A172 (cell line): Measurements from ENCODE around the gene RPUSD1. TPM values are rescaled to one million over a fixed set of nuclear protein-coding genes. Genes with fewer than 3 reads are reported as not detected.
"Not testable (repeated sequence)": the region's sequence is repeated elsewhere in the genome, so short reads cannot be mapped to it uniquely, and the experiment has no call there.

Experiments used
- DNase-seq: peaks from one replicate; pipeline ENCODE4 v3.0.0-alpha.2; 2015; ENCODE audit warnings: low spot score
- total RNA-seq: library from RNA; depleted of rRNA; stranded (reverse); fragments of >200 nt; shearing (Covaris generic); gene quantifications from 2 replicates; pipeline ENCODE4 v1.2.3, GENCODE V29; 2014; rRNA removed

The RPUSD1 gene, protein sequence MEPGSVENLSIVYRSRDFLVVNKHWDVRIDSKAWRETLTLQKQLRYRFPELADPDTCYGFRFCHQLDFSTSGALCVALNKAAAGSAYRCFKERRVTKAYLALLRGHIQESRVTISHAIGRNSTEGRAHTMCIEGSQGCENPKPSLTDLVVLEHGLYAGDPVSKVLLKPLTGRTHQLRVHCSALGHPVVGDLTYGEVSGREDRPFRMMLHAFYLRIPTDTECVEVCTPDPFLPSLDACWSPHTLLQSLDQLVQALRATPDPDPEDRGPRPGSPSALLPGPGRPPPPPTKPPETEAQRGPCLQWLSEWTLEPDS
- 58.3 and 70.0 TPM in 2 replicates for total RNA-seq

- no peak for DNase-seq
Observed at GRCh38 chr16:787978-788398, at the start of gene RPUSD1. RPUSD1 (minus strand) TSS chr16:788381; CDS start chr16:787737, 644 bp downstream.

- not testable (repeated sequence) for DNase-seq
Observed at GRCh38 chr16:836822-837221, 48.6 kb upstream of the RPUSD1 start.

DNA sequence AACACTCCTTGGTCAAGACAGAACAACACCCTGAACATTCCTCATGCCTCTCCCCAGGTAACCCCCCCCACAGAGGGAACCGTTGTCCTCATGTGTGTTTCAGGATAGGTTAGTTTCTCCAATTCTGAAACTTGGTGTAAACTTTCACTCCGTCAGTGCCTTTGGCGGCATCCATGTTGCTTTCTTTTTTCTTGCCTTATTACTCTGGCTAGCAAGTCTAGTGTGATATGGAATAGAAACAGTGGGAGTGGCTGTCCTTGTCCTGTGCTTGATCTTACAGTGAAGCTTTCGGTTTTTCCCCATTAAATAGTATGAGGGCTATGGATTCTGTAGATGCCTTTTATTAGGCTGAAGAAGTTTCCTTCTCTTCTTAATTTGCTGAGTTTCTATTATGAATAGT, 48.0 kb upstream of the RPUSD1 start:
- no peak for DNase-seq

GRCh38 chr16:835373-835772, 47.2 kb upstream of the RPUSD1 start:
- no peak for DNase-seq

- no peak for DNase-seq
Observed at GRCh38 chr16:833411-833810, 45.2 kb upstream of the RPUSD1 start.

GRCh38 chr16:832652-833336, 44.6 kb upstream of the RPUSD1 start:
- DNase-seq: no peak

GRCh38 chr16:831571-832413, 43.6 kb upstream of the RPUSD1 start:
- DNase-seq: no peak

DNA sequence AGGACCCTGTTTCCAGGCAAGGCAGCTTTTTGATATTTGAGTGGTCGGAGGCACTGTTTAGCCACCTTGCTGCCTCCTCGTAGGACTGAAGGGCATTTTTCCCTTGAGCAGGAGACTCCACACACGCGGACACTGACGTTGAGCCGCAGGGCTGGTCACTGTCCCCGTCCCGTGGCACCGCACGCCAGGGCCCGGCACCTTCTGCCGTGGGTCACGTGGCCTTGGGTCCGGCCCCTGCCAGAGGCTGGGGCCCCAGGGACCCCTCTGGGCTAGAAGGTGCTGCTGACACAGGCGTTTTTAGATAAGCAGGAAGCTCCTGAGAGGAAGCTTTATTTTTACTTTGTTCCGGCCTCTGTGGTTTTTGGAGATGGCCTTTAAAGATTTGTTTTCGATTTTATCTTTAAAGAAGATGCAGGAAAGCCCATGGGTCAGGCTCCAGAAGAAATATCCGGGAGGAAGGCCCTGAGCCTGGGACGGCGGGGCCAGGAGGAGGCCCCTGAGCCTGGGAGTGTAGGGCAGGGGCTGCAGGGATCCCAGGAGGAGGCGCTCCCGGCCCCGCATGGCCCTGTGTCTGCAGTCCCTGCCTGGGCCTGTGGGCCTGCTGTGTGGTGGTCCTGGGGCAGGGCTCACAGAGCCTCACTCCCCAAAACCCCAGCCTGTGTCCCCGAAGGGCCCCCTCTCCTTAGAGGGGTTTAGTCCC, 42.8 kb upstream of the RPUSD1 start:
- DNase-seq: no peak

DNA sequence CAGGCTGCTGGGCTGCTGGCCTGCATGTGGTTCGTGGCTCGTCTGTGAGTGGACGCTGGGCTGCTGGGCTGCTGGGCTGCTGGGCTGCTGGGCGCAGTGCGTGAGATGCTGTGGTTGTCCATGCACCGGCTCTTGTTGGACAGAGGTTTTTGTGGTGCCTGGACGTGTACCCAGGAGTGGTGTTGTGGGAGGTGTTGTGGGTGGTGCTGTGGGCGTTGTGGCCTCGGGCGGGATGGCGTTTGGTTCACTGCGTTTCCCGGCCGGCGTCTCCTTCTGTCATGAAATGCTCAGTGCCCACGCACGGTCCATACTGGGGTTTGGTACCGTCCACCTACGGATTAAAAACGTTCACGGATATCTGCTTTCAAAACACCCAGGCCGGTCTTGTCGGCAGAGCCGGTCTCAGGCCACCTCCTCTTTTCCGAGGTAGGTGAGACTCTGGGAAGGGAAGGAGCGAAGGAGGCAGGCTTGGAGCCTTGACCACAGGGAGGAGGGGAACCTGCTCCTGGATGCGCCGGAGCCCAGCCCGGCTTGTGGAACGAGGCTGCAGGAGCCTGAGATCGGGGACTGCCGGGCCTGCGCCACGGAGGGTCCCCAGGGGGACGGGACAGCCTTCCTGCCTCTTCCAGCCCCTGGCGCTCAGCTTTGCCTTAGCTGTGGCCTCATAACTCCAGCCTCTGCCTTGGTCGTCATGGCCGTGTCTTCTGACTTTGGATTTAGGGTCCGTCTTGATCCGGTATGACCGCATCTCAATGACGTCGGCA, 42.1 kb upstream of the RPUSD1 start:
- no peak for DNase-seq

GRCh38 chr16:828891-829290, 40.7 kb upstream of the RPUSD1 start:
- no peak for DNase-seq

DNA sequence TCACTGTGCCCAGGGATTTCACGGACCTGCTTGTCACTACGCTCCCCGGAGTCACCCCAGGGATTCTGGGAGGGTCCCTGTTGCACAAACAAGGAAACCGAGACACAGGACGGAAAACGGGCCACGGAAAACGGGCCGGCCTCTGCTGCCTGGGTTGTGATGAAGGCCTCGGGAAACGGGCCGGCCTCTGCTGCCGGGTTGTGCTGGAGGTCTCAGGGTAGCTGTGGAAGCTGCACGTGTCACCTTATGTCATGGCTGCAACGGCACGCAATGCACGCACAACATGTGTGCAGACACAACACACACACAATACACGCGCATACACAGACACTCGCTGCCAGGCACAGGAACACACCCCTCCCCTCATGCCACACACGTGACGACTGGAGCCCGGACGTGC, 39.3 kb upstream of the RPUSD1 start:
- DNase-seq: no peak

GRCh38 chr16:825341-826061, 37.3 kb upstream of the RPUSD1 start:
- DNase-seq: no peak

- DNase-seq: no peak
Observed at GRCh38 chr16:824601-825000, 36.4 kb upstream of the RPUSD1 start.

GRCh38 chr16:824194-824593, 36.0 kb upstream of the RPUSD1 start:
- DNase-seq: no peak

GRCh38 chr16:822909-823297, 34.7 kb upstream of the RPUSD1 start:
- no peak for DNase-seq

DNA sequence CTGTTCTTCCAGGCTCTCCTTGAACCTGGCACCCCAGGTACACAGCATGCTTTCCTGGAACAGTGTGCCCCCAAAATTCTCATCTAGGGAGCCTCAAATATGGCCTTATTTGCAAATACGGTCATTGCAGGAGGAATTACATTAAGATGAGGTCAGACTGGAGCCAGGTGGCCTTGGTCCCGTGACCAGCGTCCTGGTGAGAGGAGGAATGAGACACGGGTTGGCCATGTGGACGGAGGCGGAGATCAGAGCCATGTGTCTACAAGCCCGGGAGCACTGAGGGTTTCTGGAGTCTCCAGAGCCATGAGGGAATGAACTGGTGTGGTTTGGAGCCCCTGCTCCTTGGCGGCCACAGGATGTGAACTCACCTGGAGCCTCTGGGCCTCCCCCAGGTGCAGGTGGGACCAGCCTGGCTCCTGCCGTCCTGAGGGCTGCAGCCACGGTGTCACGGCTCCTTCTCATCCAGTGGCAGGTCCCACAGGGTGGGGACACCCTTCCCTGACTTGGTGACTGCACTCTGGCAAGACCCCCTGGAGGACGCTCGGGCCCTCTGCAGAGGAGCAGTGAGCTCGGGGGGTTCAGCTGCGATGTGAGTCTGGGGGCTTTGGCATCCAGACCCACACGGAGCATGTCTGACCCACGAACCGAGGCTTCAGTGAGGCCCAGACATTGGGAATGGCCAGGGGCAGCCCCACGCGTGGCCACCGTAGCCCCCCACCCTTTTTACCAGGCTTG, 34.2 kb upstream of the RPUSD1 start:
- peak; percentile 47 for DNase-seq

DNA sequence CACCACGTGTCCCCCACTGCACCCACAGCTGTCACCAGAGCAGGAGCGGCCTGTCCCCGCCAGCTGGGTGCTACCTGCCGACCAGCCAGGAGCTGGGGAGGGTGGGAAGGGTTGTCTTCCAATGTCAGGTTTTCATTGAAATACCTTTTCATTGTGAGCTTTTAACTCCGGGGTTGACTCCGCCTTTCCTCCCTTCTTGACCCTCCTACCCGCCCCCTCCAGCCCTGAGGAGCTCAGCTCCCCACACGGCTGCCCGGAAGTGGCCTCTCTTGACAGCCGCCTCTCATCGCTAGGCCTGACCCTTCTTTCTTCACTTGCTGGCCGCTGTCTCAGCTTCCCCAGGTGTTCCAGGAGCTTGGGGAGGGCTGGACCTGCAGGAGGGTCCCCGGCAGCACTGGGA, 33.6 kb upstream of the RPUSD1 start:
- no peak for DNase-seq

DNA sequence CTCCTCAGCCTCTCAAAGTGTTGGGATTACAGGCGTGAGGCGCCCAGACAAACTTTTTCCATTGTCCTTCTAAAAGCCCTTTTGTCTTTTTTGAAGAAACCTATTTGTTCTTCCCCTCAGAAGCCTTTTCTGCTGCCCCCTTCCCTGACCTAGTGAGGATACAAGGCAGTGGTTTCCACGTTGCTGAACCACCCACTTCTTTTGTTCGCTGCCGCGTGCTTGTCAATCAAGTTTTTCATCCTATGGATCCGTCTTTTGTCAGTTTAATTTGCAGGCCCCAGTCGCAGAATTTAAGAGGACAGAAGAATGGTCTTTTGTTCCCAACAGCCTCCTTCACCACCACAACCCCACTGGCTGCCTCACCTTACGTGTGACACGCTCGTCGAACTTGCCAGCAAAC, 32.6 kb upstream of the RPUSD1 start:
- no peak for DNase-seq

GRCh38 chr16:820044-820408, 31.8 kb upstream of the RPUSD1 start:
- not testable (repeated sequence) for DNase-seq
